Stimulated activated CD8-positive, alpha-beta memory T cell treated with anti-CD3 and anti-CD28 coated beads, Interleukin-7, amount 100 ng/mL, for 48 hours (primary cell): Measurements from ENCODE around the gene RAC2.

Source experiments
- DNase-seq, 2 donors: peaks; one replicate each; pipeline ENCODE4 v3.0.0-alpha.2; 2020; ENCODE audit warnings: low read depth in 1 of 2; ENCODE audit errors: extremely low read depth in 1 of 2

The RAC2 gene

DNA sequence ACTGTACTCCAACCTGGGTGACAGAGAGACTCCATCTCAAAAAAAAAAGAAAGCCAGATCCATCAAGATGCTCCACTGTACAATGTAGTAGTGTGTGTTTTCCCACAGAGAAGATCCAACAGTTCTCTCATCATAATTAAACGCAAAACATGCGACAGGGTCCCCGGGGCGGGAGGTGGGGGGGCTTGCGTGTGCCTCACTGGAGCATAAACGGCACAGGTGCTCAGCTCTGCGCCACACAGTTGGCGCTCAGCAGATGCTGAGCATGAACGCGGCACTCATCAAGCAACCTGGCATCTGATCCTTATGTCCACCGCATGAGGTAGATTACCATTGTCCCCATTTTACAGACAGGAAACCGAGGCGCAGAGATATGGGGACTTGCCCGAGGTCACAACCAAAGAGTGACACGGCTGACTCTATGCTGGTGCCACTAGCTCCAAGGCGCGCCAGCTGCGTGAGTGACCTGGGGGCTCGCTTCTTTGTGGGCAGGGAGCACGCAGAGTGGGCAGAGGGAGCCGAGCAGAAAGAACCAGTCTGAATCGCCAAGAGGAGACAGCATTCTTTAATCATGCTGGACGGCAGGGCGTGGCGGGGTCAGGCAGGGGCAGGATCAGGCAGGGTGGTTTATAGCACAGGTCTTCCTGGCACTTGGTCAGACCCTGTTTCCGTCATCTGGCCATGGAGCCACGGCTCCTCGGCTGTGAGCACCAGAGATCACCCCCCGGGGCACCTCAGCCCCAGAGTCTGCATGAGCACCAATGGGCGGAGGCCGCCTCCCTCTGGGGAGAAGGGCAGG is 64.2 kb downstream of the RAC2 start:
- no peak for DNase-seq

- DNase-seq: no peak
These were observed 65.0 kb downstream of the RAC2 start for GRCh38 chr22:37179126-37179470.

GRCh38 chr22:37178350-37179125 is 65.5 kb downstream of the RAC2 start:
- DNase-seq: no peak

- DNase-seq: no peak
These were observed 66.3 kb downstream of the RAC2 start for GRCh38 chr22:37177755-37178154.

GRCh38 chr22:37177221-37177620 is 66.8 kb downstream of the RAC2 start:
- no peak for DNase-seq

DNA sequence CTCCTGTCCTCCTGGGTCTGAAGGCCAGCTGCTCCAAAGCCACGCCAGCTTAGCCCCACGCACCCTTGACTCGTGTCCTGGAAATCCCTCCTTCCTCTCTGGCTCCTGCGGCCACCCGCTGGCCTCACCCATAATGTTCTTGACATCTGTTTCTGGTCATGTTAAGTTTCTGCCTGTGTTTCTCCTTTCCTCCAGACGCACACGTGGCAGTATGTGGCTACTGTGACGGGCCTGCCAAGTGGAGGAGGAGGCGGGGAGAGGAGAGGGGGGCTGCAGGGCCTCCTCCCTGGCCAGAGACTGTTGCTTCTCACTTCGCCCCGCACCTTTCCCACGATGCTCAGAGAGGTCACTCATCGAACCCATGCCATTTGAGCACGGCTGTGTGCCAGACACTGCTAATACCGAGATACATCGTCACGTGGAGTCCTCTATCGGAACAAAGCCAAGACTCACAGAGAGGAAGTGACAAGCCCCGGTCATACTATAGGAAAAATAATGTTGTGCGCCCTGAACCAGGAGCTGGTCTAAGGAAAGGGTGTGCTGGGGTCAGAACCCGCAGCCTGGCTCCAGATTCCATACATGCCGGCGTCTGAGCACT is 67.5 kb downstream of the RAC2 start:
- DNase-seq: no peak

- DNase-seq: no peak
These were observed 68.4 kb downstream of the RAC2 start for GRCh38 chr22:37175414-37176281.
